GM18907 (cell line): Measurements from ENCODE around the gene RGS13.
"Not testable (repeated sequence)": the region's sequence is repeated elsewhere in the genome, so short reads cannot be mapped to it uniquely, and the experiment has no call there.

Experiments used
- ATAC-seq: cut with Tn5 transposase; IDR thresholded peaks from one replicate; pipeline ENCODE4 v1.9.1; 2021; ENCODE audit warnings: mild to moderate bottlenecking, moderate library complexity; ENCODE audit not compliant: unreplicated experiment

RGS13 gene

GRCh38 chr1:192675716-192676115 is 39.8 kb downstream of the RGS13 start:
- ATAC-seq, result no peak

GRCh38 chr1:192678099-192678498 is 42.2 kb downstream of the RGS13 start:
- ATAC-seq, result no peak

- ATAC-seq, result no peak
Observed at GRCh38 chr1:192682335-192682734, 46.4 kb downstream of the RGS13 start.

GRCh38 chr1:192683081-192683480 is 47.1 kb downstream of the RGS13 start:
- not testable (repeated sequence) for ATAC-seq

- ATAC-seq, result no peak
Observed at GRCh38 chr1:192689459-192689858, 53.5 kb downstream of the RGS13 start.

GRCh38 chr1:192691041-192691440 is 55.1 kb downstream of the RGS13 start:
- no peak for ATAC-seq

- no peak for ATAC-seq
Observed at GRCh38 chr1:192696082-192696481, 60.1 kb downstream of the RGS13 start.

GRCh38 chr1:192697771-192698170 is 61.8 kb downstream of the RGS13 start:
- ATAC-seq, result no peak

- ATAC-seq, result no peak
Observed at GRCh38 chr1:192698731-192699130, 62.8 kb downstream of the RGS13 start.

- no peak for ATAC-seq
Observed at GRCh38 chr1:192700834-192701271, 64.9 kb downstream of the RGS13 start.

GRCh38 chr1:192702212-192702902 is 66.4 kb downstream of the RGS13 start:
- no peak for ATAC-seq

- peak; percentile 80 for ATAC-seq
Observed at GRCh38 chr1:192703283-192704206, 67.6 kb downstream of the RGS13 start.

GRCh38 chr1:192705510-192705909 is 69.6 kb downstream of the RGS13 start:
- ATAC-seq, result no peak

- no peak for ATAC-seq
Observed at GRCh38 chr1:192706936-192707335, 71.0 kb downstream of the RGS13 start.

GRCh38 chr1:192707978-192708547 is 72.1 kb downstream of the RGS13 start:
- no peak for ATAC-seq

GRCh38 chr1:192709544-192709943 is 73.6 kb downstream of the RGS13 start:
- no peak for ATAC-seq
